Measurements from ENCODE around the gene RSRC2. TPM values are rescaled to one million over a fixed set of nuclear protein-coding genes. Genes with fewer than 3 reads are reported as not detected.

RSRC2 gene
- total RNA-seq, 1 experiment from 2014 or later: 68.7 TPM

- Histone ChIP-seq H3K4me2 (ENCODE audit: low read length) (no peak overlapping the region), H2AFZ (ENCODE audit: low read depth, low read length, poor library complexity, severe bottlenecking) (no peak overlapping the region), H3K4me1 (ENCODE audit: control insufficient read depth in 1 of 2, insufficient read depth in 2 of 2, low read length in 2 of 2) (peaks cover 8 to 20% of the 10 kb centered on the region in 2 experiments), H3K36me3 (ENCODE audit: control insufficient read depth in 1 of 2, insufficient read depth in 2 of 2, low read length in 2 of 2) (no peaks in the 10 kb centered on the region), H3K9ac (ENCODE audit: low read length) (no peak overlapping the region), H3K9me3 (ENCODE audit: control insufficient read depth in 1 of 2, insufficient read depth in 1 of 2, low read depth in 1 of 2, low read length in 2 of 2) (no peaks in the 10 kb centered on the region), H3K79me2 (ENCODE audit: insufficient read depth, low read length) (no peaks in the 10 kb centered on the region), H4K20me1 (ENCODE audit: insufficient read depth) (no peaks in the 10 kb centered on the region), H3K9me2 (ENCODE audit: insufficient read depth) (no peaks in the 10 kb centered on the region), H3K27me3 (ENCODE audit: insufficient read depth, low read length) (no peaks in the 10 kb centered on the region), H3K4me3 (replicated peaks in 1 of 2; ENCODE audit: low read depth in 1 of 2, low read length in 2 of 2) (no peak overlapping the region), H3K27ac (ENCODE audit: low read depth, low read length) (no peak overlapping the region)
- TF ChIP-seq MAX (IDR thresholded peaks at IDR 0.05) (no peak), POLR2AphosphoS5 (IDR thresholded peaks at IDR 0.05; ENCODE audit: low read depth, low read length) (no peak), FOSL1 (IDR thresholded peaks at IDR 0.05; ENCODE audit: low read depth) (no peak)
- intact Hi-C loops (cut with micrococcal nuclease): no loop called here
- BruUV-seq (replicated peaks): no TSS peak
- ChIA-PET CTCF (no interaction called here), RAD21 (ENCODE audit: low non-redundant PET in 1 of 2, low total read pairs in 2 of 2, uncharacterized antibody in 2 of 2, unreplicated experiment in 2 of 2) (no interaction called here), POLR2A (interaction anchor here (1.7 kb wide), 1 partner anchor 61 kb away, joined by 4 read pairs; no protein-coding TSS in a partner anchor)
- ATAC-seq (no peak), DNase-seq (ENCODE audit: low read depth, low spot score) (no peak)
Measured at GRCh38 chr12:122460641-122461040, 66.1 kb downstream of the RSRC2 start.

- no peaks in the 10 kb centered on the region for H3K9me2 ChIP-seq (ENCODE audit: insufficient read depth)
- no peaks in the 10 kb centered on the region for H3K27me3 ChIP-seq (ENCODE audit: insufficient read depth, low read length)
- ChIA-PET CTCF (no interaction called here), RAD21 (ENCODE audit: low non-redundant PET in 1 of 2, low total read pairs in 2 of 2, uncharacterized antibody in 2 of 2, unreplicated experiment in 2 of 2) (no interaction called here), POLR2A (no interaction called here)
- DNase-seq (ENCODE audit: low read depth, low spot score): no peak
- no peak overlapping the region for H3K4me3 ChIP-seq (replicated peaks in 1 of 2; ENCODE audit: low read depth in 1 of 2, low read length in 2 of 2)
- H3K27ac ChIP-seq (ENCODE audit: low read depth, low read length): no peak overlapping the region
- no peak for TF ChIP-seq ZNF274 (IDR thresholded peaks at IDR 0.05; ENCODE audit: low read depth, low read length)
- no peak for TF ChIP-seq POLR2AphosphoS5 (IDR thresholded peaks at IDR 0.05; ENCODE audit: low read depth, low read length)
- TF ChIP-seq CEBPB (IDR thresholded peaks at IDR 0.05; ENCODE audit: low read depth): no peak
- no peak for TF ChIP-seq EZH2 (IDR thresholded peaks at IDR 0.05)
- TF ChIP-seq EZH2phosphoT487 (IDR thresholded peaks at IDR 0.05; ENCODE audit: borderline replicate concordance): no peak
- TF ChIP-seq CBX3 (IDR thresholded peaks at IDR 0.05; ENCODE audit: low read depth): no peak
- TF ChIP-seq CTCF (IDR thresholded peaks at IDR 0.05 in 2 of 3, conservative IDR thresholded peaks at IDR 0.05 in 1 of 3; ENCODE audit: borderline replicate concordance in 1 of 3, insufficient read depth in 1 of 3, low read depth in 2 of 3, low read length in 2 of 3): no peak
- no peak for TF ChIP-seq MAX (IDR thresholded peaks at IDR 0.05)
- no peak for ATAC-seq
- intact Hi-C loops (cut with micrococcal nuclease): no loop called here
- BruUV-seq (replicated peaks): no TSS peak
- H3K9me3 ChIP-seq (ENCODE audit: control insufficient read depth in 1 of 2, insufficient read depth in 1 of 2, low read depth in 1 of 2, low read length in 2 of 2): no peaks in the 10 kb centered on the region
- no peaks in the 10 kb centered on the region for H3K36me3 ChIP-seq (ENCODE audit: control insufficient read depth in 1 of 2, insufficient read depth in 2 of 2, low read length in 2 of 2)
- H4K20me1 ChIP-seq (ENCODE audit: insufficient read depth): no peaks in the 10 kb centered on the region
- H3K4me1 ChIP-seq (ENCODE audit: control insufficient read depth in 1 of 2, insufficient read depth in 2 of 2, low read length in 2 of 2): peaks cover 8 to 18% of the 10 kb centered on the region in 2 experiments
- H3K4me2 ChIP-seq (ENCODE audit: low read length): no peak overlapping the region
- no peak overlapping the region for H3K9ac ChIP-seq (ENCODE audit: low read length)
- H3K79me2 ChIP-seq (ENCODE audit: insufficient read depth, low read length): no peaks in the 10 kb centered on the region
- H2AFZ ChIP-seq (ENCODE audit: low read depth, low read length, poor library complexity, severe bottlenecking): no peak overlapping the region
Measured at GRCh38 chr12:122460061-122460460, 66.7 kb downstream of the RSRC2 start.
